HEK293T (cell line): Measurements from ENCODE around the gene FADS3.

ENCODE experiments used
- CTBP1 ChIP-seq: fragments of 450-650 bp; IDR thresholded peaks from 2 replicates; pipeline ENCODE4 v1.6.1; 2016; ENCODE audit warnings: borderline replicate concordance
- FOXM1 ChIP-seq: fragments of 450-650 bp; IDR thresholded peaks from 2 replicates; pipeline ENCODE4 v1.6.1; 2017; ENCODE audit warnings: mild to moderate bottlenecking, borderline replicate concordance
- TARDBP ChIP-seq: fragments of 450-650 bp; IDR thresholded peaks from 2 replicates; pipeline ENCODE4 v1.6.1; 2016

GRCh38 chr11:61912991-61913698 lies 21.8 kb upstream of the FADS3 start:
- TF ChIP-seq FOXM1 (no peak), TARDBP (no peak), CTBP1 (no peak)
